Measurements from ENCODE around the gene ANKS1A. TPM values are rescaled to one million over a fixed set of nuclear protein-coding genes. Genes with fewer than 3 reads are reported as not detected.

Gene ANKS1A
- polyA plus RNA-seq, 3 donors = 1.7 to 8.0 (median 3.1) TPM

- H2AFZ ChIP-seq (ENCODE audit: insufficient read depth, low read depth, low read length, poor library complexity, severe bottlenecking) = no peak overlapping the region
- intact Hi-C loops (cut with micrococcal nuclease) = no loop called here
- no peaks in the 10 kb centered on the region for H3K79me2 ChIP-seq (ENCODE audit: insufficient read depth, low read length)
- H3K4me3 Mint-ChIP-seq = no peak overlapping the region
- peaks cover 44 to 86% of the 10 kb centered on the region in 2 donors for H3K36me3 ChIP-seq (replicated peaks in 1 of 2; ENCODE audit: control insufficient read depth in 1 of 2, insufficient read depth in 2 of 2, low read length in 2 of 2)
- no peaks in the 10 kb centered on the region for H3K4me1 ChIP-seq (ENCODE audit: control insufficient read depth in 1 of 2, insufficient read depth in 2 of 2, low read length in 2 of 2)
- no peaks in the 10 kb centered on the region for H4K20me1 ChIP-seq (ENCODE audit: insufficient read depth, low read length)
- H3K9ac ChIP-seq (ENCODE audit: insufficient read depth, low read length, poor library complexity, severe bottlenecking) = no peak overlapping the region
- TF ChIP-seq CTCF (IDR thresholded peaks at IDR 0.05) = no peak
- H3K27ac Mint-ChIP-seq = peak overlapping the region in 2 of 7 donors; percentile 46 to 63
- no peak overlapping the region for H3K4me3 ChIP-seq (replicated peaks in 1 of 3; ENCODE audit: low read depth in 2 of 3, low read length in 3 of 3)
- H3K27ac ChIP-seq (ENCODE audit: low read depth in 1 of 2, low read length in 2 of 2) = no peak overlapping the region
- H3K36me3 Mint-ChIP-seq = peaks cover 62 to 80% of the 10 kb centered on the region in 2 donors
- H3K9me3 ChIP-seq (replicated peaks in 1 of 2; ENCODE audit: control insufficient read depth in 1 of 2, insufficient read depth in 1 of 2, low read length in 2 of 2) = no peaks in the 10 kb centered on the region
- H3K27me3 ChIP-seq (ENCODE audit: control insufficient read depth in 2 of 2, insufficient read depth in 2 of 2, low read length in 2 of 2) = no peaks in the 10 kb centered on the region
- DNase-seq = no peak
- peaks cover 0 to 2% (median 0%) of the 10 kb centered on the region in 3 donors for H3K27me3 Mint-ChIP-seq (ENCODE audit: low read depth in 3 of 3)
- no peaks in the 10 kb centered on the region for H3K4me1 Mint-ChIP-seq
- H3K9me3 Mint-ChIP-seq = no peaks in the 10 kb centered on the region
- WGBS (ENCODE audit: insufficient coverage) = 93% methylated on average over 6 of the region's 12 CpGs
- H3K4me2 ChIP-seq (replicated peaks; ENCODE audit: extremely low read depth, low read length, poor library complexity, severe bottlenecking) = no peak overlapping the region
Measured at GRCh38 chr6:35071347-35071994, 182.4 kb downstream of the ANKS1A start.

GRCh38 chr6:35072051-35072697, 183.1 kb downstream of the ANKS1A start:
- intact Hi-C loops (cut with micrococcal nuclease) = no loop called here
- H2AFZ ChIP-seq (ENCODE audit: insufficient read depth, low read depth, low read length, poor library complexity, severe bottlenecking) = no peak overlapping the region
- H4K20me1 ChIP-seq (ENCODE audit: insufficient read depth, low read length) = no peaks in the 10 kb centered on the region
- H3K27me3 ChIP-seq (ENCODE audit: control insufficient read depth in 2 of 2, insufficient read depth in 2 of 2, low read length in 2 of 2) = no peaks in the 10 kb centered on the region
- TF ChIP-seq CTCF (IDR thresholded peaks at IDR 0.05) = no peak
- H3K4me1 ChIP-seq (ENCODE audit: control insufficient read depth in 1 of 2, insufficient read depth in 2 of 2, low read length in 2 of 2) = no peaks in the 10 kb centered on the region
- H3K9ac ChIP-seq (ENCODE audit: insufficient read depth, low read length, poor library complexity, severe bottlenecking) = no peak overlapping the region
- H3K36me3 ChIP-seq (replicated peaks in 1 of 2; ENCODE audit: control insufficient read depth in 1 of 2, insufficient read depth in 2 of 2, low read length in 2 of 2) = peaks cover 42 to 86% of the 10 kb centered on the region in 2 donors
- H3K9me3 Mint-ChIP-seq = no peaks in the 10 kb centered on the region
- no peak overlapping the region for H3K4me3 Mint-ChIP-seq
- H3K4me2 ChIP-seq (replicated peaks; ENCODE audit: extremely low read depth, low read length, poor library complexity, severe bottlenecking) = no peak overlapping the region
- peaks cover 0 to 2% (median 0%) of the 10 kb centered on the region in 3 donors for H3K27me3 Mint-ChIP-seq (ENCODE audit: low read depth in 3 of 3)
- no peak overlapping the region for H3K27ac ChIP-seq (ENCODE audit: low read depth in 1 of 2, low read length in 2 of 2)
- no peak overlapping the region for H3K4me3 ChIP-seq (replicated peaks in 1 of 3; ENCODE audit: low read depth in 2 of 3, low read length in 3 of 3)
- no peaks in the 10 kb centered on the region for H3K4me1 Mint-ChIP-seq
- H3K79me2 ChIP-seq (ENCODE audit: insufficient read depth, low read length) = no peaks in the 10 kb centered on the region
- peak overlapping the region in 1 of 7 donors; percentile 25 for H3K27ac Mint-ChIP-seq
- 98% methylated on average over 11 of the region's 15 CpGs for WGBS (ENCODE audit: insufficient coverage)
- DNase-seq = no peak
- peaks cover 63 to 80% of the 10 kb centered on the region in 2 donors for H3K36me3 Mint-ChIP-seq
- H3K9me3 ChIP-seq (replicated peaks in 1 of 2; ENCODE audit: control insufficient read depth in 1 of 2, insufficient read depth in 1 of 2, low read length in 2 of 2) = no peaks in the 10 kb centered on the region

All from CD14-positive monocyte (primary cell).